ENCODE data around the gene MAGI2.

Gene MAGI2

DNA sequence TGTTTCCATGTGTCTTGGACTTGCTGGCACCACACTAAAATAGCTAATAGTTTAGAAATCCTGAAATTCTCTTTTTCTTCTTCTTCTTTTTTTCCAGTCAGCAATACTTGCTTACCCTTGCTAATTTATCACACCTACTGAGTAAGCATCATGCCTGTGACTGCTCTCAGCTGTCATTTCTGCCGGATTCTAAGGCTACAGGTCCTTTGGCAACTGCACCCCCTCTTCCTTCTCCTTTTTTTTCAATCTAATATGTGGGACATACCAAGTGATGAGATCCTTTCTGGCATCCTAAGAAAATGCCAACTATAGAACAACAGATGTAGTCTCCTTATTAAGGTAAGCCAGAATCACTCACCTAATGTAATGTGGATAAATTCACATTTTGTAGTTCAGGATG lies 444.7 kb downstream of the MAGI2 start:
- DNase-seq (ENCODE audit: low spot score) (no peak), ATAC-seq (ENCODE audit: low read depth) (no peak)
- H3K4me3 ChIP-seq (ENCODE audit: severe bottlenecking), result no peak overlapping the region
- no peaks in the 10 kb centered on the region for H3K4me1 ChIP-seq (ENCODE audit: insufficient read depth, poor library complexity, severe bottlenecking)
- no peak overlapping the region for H3K27ac ChIP-seq (ENCODE audit: poor library complexity, severe bottlenecking)
- TF ChIP-seq, protein P1, sequence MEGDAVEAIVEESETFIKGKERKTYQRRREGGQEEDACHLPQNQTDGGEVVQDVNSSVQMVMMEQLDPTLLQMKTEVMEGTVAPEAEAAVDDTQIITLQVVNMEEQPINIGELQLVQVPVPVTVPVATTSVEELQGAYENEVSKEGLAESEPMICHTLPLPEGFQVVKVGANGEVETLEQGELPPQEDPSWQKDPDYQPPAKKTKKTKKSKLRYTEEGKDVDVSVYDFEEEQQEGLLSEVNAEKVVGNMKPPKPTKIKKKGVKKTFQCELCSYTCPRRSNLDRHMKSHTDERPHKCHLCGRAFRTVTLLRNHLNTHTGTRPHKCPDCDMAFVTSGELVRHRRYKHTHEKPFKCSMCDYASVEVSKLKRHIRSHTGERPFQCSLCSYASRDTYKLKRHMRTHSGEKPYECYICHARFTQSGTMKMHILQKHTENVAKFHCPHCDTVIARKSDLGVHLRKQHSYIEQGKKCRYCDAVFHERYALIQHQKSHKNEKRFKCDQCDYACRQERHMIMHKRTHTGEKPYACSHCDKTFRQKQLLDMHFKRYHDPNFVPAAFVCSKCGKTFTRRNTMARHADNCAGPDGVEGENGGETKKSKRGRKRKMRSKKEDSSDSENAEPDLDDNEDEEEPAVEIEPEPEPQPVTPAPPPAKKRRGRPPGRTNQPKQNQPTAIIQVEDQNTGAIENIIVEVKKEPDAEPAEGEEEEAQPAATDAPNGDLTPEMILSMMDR (IDR thresholded peaks at IDR 0.05; ENCODE audit: poor library complexity, severe bottlenecking), result no peak
- H3K27me3 ChIP-seq (ENCODE audit: insufficient read depth, poor library complexity, severe bottlenecking), result peaks cover 3% of the 10 kb centered on the region
- H3K9me3 ChIP-seq (ENCODE audit: severe bottlenecking), result no peaks in the 10 kb centered on the region
- no peaks in the 10 kb centered on the region for H3K36me3 ChIP-seq (ENCODE audit: low read depth)

DNA sequence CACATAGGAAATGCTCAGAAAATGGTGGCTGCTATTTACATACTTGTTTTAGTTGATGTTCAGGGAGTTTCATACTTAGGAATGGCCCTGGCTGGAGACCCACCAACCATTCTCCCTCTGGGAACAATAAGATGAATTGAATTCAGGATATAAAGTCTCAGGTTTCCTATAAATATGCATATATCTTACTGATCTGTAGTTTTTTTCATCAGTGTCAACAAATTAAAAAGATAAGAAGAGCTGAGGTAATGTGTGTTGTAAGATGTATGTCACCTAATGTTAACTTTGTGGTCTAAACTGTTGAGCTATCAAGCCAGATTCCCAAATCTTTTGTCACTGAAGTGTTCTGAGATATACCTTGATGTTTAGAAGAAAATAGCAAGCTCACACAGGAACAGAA lies 457.5 kb downstream of the MAGI2 start:
- Histone ChIP-seq H3K9me3 (ENCODE audit: severe bottlenecking) (no peaks in the 10 kb centered on the region), H3K4me3 (ENCODE audit: severe bottlenecking) (no peak overlapping the region), H3K27me3 (ENCODE audit: insufficient read depth, poor library complexity, severe bottlenecking) (no peaks in the 10 kb centered on the region), H3K4me1 (ENCODE audit: insufficient read depth, poor library complexity, severe bottlenecking) (no peaks in the 10 kb centered on the region), H3K36me3 (ENCODE audit: low read depth) (no peaks in the 10 kb centered on the region), H3K27ac (ENCODE audit: poor library complexity, severe bottlenecking) (no peak overlapping the region)
- TF ChIP-seq, protein P1 (IDR thresholded peaks at IDR 0.05; ENCODE audit: poor library complexity, severe bottlenecking), result no peak
- DNase-seq (ENCODE audit: low spot score) (no peak), ATAC-seq (ENCODE audit: low read depth) (no peak)

DNA sequence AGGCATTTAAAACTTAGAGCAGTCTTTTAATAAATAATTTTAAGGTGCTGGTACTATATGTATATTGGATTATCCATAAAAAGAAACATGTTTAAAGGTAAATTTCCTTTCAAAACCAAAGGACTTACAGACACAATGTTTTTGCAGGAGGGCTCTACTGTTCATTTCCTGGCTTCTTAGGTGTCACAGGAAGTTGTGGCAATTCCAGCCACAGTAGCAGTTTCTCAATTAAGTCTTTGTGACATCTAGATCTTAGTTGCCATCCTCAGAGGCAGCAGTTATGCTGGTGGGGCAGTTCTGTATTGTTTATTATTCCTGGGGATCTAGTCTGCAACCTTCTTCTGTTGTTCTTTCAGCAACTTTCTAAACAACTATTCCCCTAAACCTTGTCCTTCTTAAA lies 460.1 kb downstream of the MAGI2 start:
- DNase-seq (ENCODE audit: low spot score), result no peak
- no peaks in the 10 kb centered on the region for H3K36me3 ChIP-seq (ENCODE audit: low read depth)
- no peak for ATAC-seq (ENCODE audit: low read depth)

DNA sequence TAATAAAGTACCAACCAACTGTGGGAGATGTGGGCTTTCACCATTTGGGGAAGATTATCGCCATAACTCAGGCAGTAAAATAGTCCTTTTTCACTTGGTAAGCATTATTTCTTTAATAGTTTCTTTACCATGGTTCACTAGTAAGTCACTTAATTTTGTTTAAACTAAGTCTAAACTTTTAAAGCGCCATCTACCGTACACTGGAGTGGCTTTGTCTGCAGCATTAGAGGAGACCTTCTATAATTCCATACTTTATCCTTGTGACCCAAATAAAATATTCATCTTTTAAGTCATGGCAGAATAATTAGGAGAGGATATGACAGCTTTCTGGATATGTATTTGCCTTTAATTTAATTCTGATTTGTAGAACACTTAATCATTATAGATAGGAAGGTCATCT lies 468.0 kb downstream of the MAGI2 start:
- DNase-seq (ENCODE audit: low spot score) (no peak), ATAC-seq (ENCODE audit: low read depth) (0 out of 3 replicates have a peak, but pooled peaks have one; percentile 41)
- TF ChIP-seq, protein P1 (IDR thresholded peaks at IDR 0.05; ENCODE audit: poor library complexity, severe bottlenecking), result peak; percentile 44
- Histone ChIP-seq H3K36me3 (ENCODE audit: low read depth) (no peaks in the 10 kb centered on the region), H3K9me3 (ENCODE audit: severe bottlenecking) (no peaks in the 10 kb centered on the region), H3K27me3 (ENCODE audit: insufficient read depth, poor library complexity, severe bottlenecking) (no peaks in the 10 kb centered on the region), H3K4me3 (ENCODE audit: severe bottlenecking) (no peak overlapping the region), H3K27ac (ENCODE audit: poor library complexity, severe bottlenecking) (no peak overlapping the region), H3K4me1 (ENCODE audit: insufficient read depth, poor library complexity, severe bottlenecking) (no peaks in the 10 kb centered on the region)

More for the DNA sequence above, 460.1 kb downstream of the MAGI2 start:
- TF ChIP-seq, protein P1 (IDR thresholded peaks at IDR 0.05; ENCODE audit: poor library complexity, severe bottlenecking), result no peak
- H3K9me3 ChIP-seq (ENCODE audit: severe bottlenecking), result no peaks in the 10 kb centered on the region
- no peaks in the 10 kb centered on the region for H3K27me3 ChIP-seq (ENCODE audit: insufficient read depth, poor library complexity, severe bottlenecking)
- H3K4me1 ChIP-seq (ENCODE audit: insufficient read depth, poor library complexity, severe bottlenecking), result no peaks in the 10 kb centered on the region
- no peak overlapping the region for H3K27ac ChIP-seq (ENCODE audit: poor library complexity, severe bottlenecking)
- H3K4me3 ChIP-seq (ENCODE audit: severe bottlenecking), result no peak overlapping the region

DNA sequence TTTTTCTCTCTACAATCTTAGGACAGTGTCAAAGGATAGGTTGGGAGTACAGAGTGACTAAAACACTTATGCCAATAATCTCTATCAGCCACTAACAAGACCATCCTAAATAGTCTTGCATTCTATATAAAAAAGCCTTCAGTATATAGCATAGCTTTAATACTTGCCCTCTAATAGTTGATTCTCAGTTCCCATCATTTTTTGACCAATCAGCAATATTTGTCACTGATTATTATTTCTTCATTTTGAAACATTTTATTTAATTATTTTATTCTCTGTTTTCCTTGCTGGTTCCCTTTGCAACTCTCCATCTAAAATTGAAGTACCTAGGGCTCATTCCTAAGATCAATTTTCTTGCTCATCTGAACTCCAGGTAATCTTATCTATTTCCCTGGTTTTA lies 470.0 kb downstream of the MAGI2 start:
- H3K27me3 ChIP-seq (ENCODE audit: insufficient read depth, poor library complexity, severe bottlenecking), result no peaks in the 10 kb centered on the region
- no peak for DNase-seq (ENCODE audit: low spot score)
- no peak for ATAC-seq (ENCODE audit: low read depth)
- H3K27ac ChIP-seq (ENCODE audit: poor library complexity, severe bottlenecking), result no peak overlapping the region
- H3K4me3 ChIP-seq (ENCODE audit: severe bottlenecking), result no peak overlapping the region
- H3K4me1 ChIP-seq (ENCODE audit: insufficient read depth, poor library complexity, severe bottlenecking), result no peaks in the 10 kb centered on the region
- H3K9me3 ChIP-seq (ENCODE audit: severe bottlenecking), result no peaks in the 10 kb centered on the region
- TF ChIP-seq, protein P1 (IDR thresholded peaks at IDR 0.05; ENCODE audit: poor library complexity, severe bottlenecking), result no peak
- no peaks in the 10 kb centered on the region for H3K36me3 ChIP-seq (ENCODE audit: low read depth)
